ENCODE measurements around the gene PIM3.
A peak's percentile ranks its signal among the peaks of the same experiment; 100 is the strongest.

The PIM3 gene

GRCh38 chr22:50012211-50013181 lies 51.9 kb downstream of the PIM3 start, which contains the start of gene IL17REL:
TSS of gene IL17REL (minus strand) at chr22:50012765. CDS start at chr22:50012646, 119 bp downstream.
- peak; percentile 37 for TF ChIP-seq CTCF (IDR thresholded peaks at IDR 0.05; ENCODE audit: control insufficient read depth, insufficient read depth, low read depth, low read length, missing control alignments)
- H3K4me3 ChIP-seq (ENCODE audit: control insufficient read depth, low read depth, low read length) = no peak within 1 kb of the TSS
- DNase-seq (ENCODE audit: low read depth) = no peak

Measured in AG09309 (cell line).